Heart left ventricle (tissue), 13 donors: ENCODE data around the gene KNL1.

Source experiments
- POLR2A ChIP-seq, 2 donors: fragments of 450-650 bp; IDR thresholded peaks; one replicate each; pipeline ENCODE4 v1.6.1; 2017; ENCODE audit warnings: antibody characterized with exemption in 2 of 2, mild to moderate bottlenecking in 2 of 2, moderate library complexity in 2 of 2
- TF ChIP-seq, protein P1 (sequence below), 12 donors: fragments of 200-600 bp; sonication (generic) in 4 of 12; IDR thresholded peaks; one replicate each; pipeline versions ENCODE4 v1.5.0 to v1.8.0; 2018 to 2022; ENCODE audit warnings: antibody characterized with exemption in 12 of 12, mild to moderate bottlenecking in 5 of 12
- donor health status: ischemic (EF 13 %, LVEDD 7.1; RV severe dilation, severe dysfunction).
- donor health status: DM: no; HTN: yes; CAD: no.
- donor health status: DM: no; HTN: no; CAD: no.
- donor health status: ischemic (EF 25% LVEDD 6.9; RV normal size, moderate dysfunction).
- donor health status: ischemic (EF 25% LVEDD 5.7; RV mildly dilated, moderate dysfunction).
- donor health status: ischemic (EF 35%, LVEDD 5.7; RV mildly dilated, moderate dysfunction).
- donor health status: nonischemic (EF 11% LVEDD 7.7; RV severe dilation, severe dysfunction).
- donor health status: DM: yes; HTN: yes; CAD: no.
- donor health status: PGD.
- donor health status: ischemic (EF 29% LVEDD 5.4; RV normal size, mild dysfunction).
- donor health status: nonischemic (EF 23%, LVEDD 6.1; RV moderate dilation, normal function).

DNA sequence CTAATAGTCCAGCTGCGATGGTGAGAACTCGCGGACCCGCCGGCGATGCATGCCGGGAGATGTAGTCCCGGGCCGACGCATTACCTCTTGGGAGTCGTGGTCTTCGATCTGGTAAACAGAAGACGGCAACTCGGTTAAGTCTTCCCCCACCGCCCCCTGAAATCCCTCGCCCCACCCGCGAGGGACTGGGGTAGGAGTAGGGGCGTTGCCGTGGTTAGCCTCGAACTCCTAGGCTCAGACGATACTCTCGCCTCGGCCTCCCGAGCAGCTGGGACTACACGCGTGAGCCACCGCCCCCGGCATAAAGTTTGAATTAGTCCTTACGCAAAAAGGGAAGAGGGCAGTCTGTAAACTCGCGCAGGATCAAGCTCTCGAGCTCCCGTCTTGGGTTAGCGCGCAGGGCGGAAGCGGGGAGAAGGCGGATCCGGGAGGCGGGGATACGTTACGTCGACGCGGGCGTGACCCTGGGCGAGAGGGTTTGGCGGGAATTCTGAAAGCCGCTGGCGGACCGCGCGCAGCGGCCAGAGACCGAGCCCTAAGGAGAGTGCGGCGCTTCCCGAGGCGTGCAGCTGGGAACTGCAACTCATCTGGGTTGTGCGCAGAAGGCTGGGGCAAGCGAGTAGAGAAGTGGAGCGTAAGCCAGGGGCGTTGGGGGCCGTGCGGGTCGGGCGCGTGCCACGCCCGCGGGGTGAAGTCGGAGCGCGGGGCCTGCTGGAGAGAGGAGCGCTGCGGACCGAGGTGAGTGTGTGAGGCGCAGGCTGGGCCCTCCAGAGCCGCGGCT lies 100.8 kb downstream of the KNL1 start, which contains the start of gene RAD51:
- TF ChIP-seq, protein P1, sequence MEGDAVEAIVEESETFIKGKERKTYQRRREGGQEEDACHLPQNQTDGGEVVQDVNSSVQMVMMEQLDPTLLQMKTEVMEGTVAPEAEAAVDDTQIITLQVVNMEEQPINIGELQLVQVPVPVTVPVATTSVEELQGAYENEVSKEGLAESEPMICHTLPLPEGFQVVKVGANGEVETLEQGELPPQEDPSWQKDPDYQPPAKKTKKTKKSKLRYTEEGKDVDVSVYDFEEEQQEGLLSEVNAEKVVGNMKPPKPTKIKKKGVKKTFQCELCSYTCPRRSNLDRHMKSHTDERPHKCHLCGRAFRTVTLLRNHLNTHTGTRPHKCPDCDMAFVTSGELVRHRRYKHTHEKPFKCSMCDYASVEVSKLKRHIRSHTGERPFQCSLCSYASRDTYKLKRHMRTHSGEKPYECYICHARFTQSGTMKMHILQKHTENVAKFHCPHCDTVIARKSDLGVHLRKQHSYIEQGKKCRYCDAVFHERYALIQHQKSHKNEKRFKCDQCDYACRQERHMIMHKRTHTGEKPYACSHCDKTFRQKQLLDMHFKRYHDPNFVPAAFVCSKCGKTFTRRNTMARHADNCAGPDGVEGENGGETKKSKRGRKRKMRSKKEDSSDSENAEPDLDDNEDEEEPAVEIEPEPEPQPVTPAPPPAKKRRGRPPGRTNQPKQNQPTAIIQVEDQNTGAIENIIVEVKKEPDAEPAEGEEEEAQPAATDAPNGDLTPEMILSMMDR (IDR thresholded peaks at IDR 0.05): no peak
- TF ChIP-seq POLR2A (IDR thresholded peaks at IDR 0.05): peak in 1 of 2 donors; percentile 74
